HG03439 (cell line): ENCODE measurements around the gene PRLR.

ENCODE experiments used
- ATAC-seq: cut with Tn5 transposase; IDR thresholded peaks from one replicate; pipeline ENCODE4 v1.9.1; 2021; ENCODE audit warnings: mild to moderate bottlenecking, moderate library complexity; ENCODE audit not compliant: unreplicated experiment

Gene PRLR

DNA sequence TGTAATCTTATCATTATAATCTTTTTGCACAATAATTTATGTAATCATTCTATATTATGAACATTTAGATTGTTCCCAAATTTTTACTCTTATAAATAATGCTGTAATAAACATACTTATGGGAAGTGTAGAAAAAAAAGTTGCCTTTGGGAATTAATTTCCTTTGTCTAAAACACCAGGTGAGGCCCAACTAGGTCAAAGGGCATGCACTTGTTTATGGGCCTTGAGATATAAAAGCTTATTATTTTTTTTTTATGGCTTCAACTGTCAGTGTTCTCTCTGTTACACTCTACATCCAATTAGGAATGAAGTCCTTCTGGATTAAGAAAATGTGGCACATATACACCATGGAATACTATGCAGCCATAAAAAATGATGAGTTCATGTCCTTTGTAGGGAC is 6.5 kb upstream of the PRLR start:
- no peak for ATAC-seq

DNA sequence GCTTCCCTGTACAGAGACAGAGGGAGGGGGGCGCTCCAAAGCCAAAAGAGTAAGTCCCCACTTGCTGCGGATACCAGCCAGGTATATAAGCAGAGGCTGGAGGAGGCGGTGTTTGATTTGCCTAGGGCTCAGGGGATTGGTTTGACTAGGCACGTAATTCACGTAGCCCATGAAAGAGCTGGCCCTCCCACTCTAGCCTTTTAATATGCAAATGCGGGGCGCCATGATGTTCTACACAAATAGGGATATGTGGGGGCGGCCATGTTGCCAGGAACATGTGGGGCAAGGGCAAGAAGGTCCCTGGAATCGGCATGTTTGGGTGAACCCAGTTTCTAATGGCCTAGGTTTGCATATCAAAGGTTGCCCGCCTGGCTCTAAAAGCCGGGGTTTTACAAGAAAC is 3.3 kb upstream of the PRLR start:
- no peak for ATAC-seq

DNA sequence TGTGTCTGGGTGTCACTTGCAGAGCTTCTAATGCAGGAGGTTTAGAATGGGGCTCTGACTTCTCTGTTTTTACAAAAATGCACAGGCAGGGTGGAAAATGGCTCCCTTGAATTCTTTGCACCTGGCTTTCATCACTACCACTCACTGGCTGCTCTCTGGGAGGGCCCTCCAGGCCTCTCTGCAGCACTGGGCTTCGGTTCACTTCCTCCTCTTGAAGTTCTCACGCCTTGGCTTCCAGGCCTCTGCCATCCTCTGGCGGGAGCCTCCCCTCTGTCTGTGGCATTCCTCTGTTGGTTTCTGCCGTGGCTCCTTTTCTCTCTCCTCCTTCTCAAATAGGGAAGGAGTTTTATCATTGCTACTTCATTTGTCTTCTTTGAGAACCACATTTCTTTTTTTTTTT is 2.8 kb upstream of the PRLR start:
- no peak for ATAC-seq

DNA sequence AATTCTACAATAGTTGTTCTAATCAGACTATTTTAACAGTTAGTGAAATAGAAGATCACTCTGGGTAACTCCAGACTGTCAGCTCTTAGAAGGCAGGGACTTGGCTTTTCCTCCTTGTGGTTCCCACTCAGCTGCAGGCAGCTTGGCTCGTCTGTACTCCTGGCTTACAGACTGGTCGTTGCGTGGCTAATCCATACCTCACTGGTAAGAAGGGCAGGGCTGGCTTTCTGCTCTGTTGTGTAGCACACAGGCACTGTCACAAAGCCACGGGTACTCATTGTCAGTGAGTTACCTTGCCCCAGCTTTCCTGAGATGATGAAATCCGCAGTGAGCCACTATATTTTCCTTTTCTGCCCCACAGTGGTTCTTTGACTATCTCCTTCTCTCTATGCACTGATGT is 1.8 kb upstream of the PRLR start:
- no peak for ATAC-seq

DNA sequence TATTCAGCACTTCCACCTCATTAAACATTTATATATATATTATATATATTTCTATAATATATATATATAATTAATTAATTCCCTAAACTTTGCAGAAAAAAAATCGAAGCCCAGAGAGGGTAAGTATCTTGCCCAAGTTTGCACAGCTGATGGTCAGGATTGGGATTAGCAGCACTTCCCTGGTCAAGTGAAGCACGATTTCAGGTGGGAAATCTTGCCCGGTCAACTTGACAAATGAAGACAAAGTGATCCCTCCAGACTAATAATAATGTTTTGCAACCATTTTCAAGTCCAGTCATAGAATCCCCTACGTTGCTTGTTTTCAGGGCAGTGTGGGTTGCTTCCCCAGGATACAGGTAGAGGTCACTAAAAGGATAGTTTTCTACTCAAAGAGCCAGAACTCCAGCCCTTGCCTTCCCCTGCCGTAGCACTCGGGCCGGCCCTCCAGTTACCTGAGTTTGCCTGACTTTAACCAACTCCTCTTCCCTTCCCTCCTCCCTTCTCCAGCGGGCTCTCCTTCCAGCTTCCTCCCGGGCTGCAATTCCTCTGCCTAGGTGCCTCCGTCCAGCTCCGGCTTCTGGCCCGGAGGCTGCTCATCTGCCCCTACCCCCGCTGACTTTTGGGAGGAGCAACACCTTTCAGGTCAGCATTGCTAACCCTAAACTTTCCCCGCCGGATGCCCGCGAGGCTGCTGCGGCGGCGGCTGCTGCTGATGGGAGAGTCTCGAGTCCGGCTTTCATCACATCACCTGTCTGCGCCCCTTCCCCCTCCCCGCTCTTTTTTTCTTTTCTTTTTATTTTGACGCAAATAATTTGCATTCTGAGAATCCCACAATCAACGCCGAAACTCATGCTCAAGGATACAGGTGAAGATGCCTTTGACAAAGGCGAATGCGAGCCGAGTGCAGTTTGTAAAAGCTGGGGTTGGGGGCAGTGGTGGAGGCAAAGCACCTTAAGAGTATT is 930 bp downstream of the PRLR start:
- peak; percentile 57 for ATAC-seq

DNA sequence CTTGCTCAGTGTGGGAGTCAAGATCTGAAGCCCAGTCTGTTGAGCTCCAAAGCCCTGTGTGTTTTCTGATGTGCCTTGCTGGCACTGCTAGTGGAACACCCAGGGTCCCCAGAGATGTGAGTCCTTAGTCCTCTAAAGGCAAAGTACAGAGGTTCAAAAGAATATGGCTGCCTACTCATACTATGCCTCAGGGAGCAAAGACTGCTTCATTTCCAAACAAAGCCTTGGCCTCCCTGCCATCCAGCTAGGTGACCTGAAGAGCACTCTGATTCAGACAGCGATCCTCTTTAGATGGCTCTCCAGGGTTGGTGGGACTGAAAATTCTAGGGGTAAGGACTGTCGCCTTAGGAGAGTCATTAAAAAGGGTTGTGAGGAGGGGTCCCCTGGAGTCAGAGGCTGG is 2.0 kb downstream of the PRLR start:
- no peak for ATAC-seq

DNA sequence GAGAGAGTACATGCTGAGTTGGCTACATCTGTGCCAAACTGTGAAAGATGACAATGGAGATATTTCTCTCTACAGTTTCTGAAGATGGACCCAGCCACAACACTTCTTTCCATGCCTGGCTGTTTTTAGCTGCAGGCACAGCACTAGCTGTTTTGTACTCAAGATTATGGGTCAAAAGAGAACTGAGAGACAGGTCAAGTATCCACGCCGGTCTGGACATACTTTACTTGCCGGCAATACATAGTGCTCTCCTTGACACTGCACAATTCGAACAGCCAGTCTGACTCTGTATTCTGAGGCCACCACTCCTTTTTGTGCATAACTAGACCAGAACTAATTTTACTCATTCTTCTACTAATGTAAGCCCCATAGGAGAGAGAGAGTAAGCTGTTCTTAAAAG is 2.6 kb downstream of the PRLR start:
- ATAC-seq: no peak

DNA sequence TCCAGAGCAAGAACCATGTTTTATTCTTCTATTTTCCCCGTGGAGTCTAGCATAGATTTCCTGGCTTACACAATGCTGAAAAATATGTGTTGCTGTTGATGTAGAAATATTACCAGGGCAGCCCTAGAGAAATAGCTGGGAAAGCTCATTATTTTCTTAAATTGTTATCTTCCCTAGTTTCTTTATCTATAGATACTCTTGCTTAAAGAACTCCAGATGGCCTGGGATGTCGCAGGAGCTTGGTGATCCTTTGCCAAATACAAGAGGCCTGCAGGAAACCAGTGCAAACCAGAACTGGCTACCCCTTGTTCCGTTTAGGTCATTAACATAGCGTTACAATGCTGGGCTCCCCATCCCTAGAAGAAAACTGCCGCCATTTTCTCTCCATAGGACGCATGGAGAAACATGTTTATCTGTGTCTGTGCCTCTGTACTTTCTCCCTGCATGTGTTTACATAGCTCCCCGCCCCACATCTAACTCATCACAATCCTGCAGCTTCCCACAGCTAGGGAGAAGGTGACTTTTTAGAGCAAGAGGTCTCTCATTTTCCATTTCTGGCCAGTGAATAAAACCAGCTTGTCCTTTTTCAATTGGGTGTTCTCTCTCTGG is 6.4 kb downstream of the PRLR start:
- no peak for ATAC-seq

DNA sequence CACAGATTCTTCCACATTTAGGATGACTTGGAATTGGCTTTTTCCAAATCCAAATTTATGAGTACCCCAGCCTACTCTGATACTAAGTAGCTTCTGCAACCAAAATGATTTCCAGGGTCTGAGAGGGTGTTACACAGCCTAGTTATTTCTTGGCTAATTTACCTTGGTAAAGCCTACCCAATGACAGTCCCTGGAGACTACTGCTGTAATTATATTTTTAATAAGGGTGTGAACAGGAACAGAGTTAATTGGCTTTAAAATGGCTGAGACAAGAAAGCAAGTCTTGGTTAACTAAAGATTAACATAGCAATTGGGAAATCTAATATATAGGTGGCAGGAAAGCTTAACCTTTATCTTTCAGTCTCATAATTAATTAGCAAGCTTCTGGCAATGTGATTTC is 9.3 kb downstream of the PRLR start:
- no peak for ATAC-seq

DNA sequence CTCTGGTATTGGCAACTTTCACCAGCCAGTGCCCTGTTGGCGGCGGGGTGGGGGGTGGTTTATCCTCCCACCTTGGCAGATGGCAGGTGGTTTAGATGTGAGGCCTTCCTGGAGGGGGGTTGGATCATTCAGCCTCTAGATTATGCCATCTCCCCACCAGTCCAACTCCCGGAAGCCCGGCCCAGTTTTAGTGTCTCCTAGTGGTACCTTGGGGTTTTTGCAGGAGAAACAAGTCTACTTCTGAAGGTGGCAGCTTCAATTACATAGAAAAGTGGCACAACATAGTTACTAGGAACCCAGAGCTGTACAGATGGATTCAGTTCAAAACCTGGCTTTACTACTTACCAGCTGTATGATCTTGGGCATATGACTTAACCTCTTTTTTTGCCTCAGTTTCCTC is 11.3 kb downstream of the PRLR start:
- ATAC-seq: no peak

DNA sequence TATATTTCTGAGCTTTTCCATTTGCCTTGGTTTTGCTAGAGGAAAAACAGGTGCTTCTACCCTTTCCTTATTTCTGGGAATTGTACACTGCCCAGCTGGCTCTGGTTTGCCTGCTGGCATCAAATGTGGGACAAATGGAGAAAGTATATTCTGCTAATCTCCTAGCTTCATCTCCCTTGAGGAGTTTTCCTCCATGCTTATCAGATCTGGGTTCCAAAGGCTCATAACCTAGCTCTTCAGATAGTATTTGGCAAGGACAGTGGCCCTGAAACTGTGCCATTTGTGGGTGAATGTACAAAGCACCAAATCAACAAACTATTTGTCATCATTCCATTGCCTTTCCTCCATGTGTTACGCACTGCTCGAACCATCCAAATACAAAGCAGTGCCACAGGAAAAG is 16.2 kb downstream of the PRLR start:
- ATAC-seq: no peak

DNA sequence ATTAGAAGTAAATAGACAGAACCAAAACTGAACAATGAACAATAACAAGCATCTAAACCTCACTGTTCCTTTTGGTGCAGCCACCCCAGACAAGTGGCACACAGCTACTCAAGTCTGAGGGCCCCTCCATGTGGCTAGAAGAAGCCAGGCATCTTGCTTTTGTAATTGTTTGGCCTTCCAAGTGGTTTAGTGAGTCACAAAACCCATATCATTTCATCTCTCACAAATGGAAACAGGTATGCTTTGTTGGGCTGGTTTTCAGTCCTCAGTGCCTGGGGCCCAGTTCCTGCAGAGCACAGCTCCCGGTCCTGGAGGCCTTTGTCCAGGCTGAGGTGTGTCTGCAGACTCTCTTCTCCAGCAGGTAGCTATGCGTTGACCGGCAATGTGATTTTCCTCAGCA is 16.7 kb downstream of the PRLR start:
- ATAC-seq: no peak

DNA sequence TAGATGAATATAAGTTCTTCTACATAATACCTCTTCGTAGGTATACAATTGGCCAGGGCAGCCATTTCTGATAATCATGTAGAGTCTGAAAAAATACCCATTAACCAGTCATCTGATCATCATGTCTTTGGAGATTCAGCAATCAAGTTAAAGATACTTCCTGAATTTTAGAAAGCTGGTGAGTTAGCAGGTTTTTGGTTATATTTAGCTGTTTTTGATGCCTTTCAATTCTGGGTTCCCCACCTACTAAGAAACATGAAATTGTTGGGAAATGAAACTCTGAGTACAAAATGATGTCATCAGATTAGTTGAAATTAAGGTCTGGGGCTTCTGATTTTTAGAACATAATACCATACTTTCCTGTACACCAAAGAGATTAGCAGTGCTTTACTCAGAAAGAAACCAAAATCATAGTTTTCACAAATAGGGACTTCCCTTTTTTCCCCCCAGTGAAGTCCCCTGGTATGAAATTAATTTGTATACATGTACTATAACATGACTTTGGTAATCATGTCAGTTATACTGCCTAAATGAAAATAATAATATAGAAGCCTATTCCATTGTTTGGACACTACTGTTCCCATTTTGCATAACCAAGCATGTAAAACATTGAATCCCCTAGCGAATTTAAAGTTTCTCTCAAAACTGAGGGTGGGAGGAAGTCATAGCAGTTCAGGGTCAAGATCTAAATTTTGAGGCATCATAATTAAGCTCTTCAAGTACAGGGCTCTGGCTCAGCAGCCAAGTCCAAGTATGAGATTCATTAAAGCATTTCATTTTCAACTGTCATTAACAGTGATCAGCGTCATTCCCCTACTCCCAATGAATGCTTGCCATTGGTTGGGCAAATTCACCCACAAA is 17.9 kb downstream of the PRLR start:
- ATAC-seq: peak; percentile 71

DNA sequence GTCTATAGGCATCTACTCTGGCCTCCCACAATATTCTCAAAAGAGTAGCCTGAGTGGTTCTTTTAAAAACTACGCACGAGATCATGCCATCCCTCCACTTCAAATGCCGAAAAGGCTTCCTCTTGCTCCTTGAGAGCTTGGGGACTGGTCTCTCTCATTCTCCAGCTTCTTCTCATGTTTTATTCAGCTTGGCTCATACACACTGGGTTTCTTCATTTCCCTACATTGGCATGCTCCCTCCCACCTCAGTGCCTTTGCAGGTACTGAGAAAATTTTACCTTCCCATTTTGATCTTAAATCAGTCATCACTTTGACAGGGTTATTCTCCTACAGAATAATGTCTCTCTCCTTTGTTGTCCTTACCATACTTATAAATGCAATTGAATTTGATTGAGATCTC is 20.4 kb downstream of the PRLR start:
- no peak for ATAC-seq

DNA sequence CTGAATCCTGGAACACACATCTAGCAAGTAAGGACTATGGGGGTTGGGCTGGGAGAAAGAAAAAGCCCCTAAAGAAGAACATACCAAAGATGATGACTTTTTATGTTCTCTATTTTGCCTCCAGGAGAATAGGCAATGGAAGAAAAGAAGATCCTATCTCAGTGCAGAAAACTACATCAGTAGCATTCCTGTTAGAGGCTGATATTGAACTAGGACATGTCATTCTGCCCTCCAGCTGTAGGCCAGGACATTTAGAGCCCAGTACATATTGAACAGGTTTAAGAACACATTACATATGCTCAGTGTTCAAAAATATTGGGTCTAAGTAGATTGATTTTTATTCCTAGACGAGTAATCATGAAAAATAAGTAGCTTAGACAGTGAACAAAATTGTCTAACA is 24.7 kb downstream of the PRLR start:
- no peak for ATAC-seq

DNA sequence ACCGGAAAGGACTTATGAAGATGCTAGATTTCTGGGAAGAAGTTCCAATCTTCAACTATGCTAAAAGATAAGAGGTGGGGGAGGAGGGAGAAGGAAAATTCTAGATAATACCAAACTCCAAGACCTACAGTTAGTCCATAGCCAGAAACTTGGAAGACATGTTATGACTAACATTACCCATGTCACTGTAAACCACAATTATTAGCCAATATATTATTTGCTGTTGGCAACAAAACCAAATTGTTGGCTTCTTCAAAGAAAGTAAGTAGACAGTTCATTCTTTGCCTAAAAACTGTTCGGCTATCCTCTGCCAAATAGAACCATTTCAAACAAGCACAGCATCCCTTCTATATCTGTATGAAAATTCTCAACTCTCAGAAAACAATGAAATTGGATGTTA is 25.1 kb downstream of the PRLR start:
- ATAC-seq: no peak

DNA sequence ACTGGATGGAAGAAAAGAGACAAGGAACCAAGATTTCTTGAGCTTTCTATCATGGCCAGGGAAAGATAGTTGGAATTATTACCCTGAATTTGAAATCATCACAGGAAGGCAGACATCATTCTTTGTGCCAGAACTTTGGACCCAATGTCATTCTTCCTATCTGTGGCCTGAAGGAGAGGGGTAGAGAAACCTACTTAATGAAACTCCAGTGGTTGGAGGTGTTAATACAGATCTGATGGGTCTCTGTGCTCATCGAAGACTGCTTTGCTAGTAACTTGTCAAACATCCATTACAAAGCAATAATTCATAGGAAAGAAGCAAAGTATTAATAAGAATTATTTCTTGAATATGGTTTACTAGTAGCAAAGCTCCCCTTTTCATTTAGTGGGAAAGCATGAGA is 26.9 kb downstream of the PRLR start:
- no peak for ATAC-seq

DNA sequence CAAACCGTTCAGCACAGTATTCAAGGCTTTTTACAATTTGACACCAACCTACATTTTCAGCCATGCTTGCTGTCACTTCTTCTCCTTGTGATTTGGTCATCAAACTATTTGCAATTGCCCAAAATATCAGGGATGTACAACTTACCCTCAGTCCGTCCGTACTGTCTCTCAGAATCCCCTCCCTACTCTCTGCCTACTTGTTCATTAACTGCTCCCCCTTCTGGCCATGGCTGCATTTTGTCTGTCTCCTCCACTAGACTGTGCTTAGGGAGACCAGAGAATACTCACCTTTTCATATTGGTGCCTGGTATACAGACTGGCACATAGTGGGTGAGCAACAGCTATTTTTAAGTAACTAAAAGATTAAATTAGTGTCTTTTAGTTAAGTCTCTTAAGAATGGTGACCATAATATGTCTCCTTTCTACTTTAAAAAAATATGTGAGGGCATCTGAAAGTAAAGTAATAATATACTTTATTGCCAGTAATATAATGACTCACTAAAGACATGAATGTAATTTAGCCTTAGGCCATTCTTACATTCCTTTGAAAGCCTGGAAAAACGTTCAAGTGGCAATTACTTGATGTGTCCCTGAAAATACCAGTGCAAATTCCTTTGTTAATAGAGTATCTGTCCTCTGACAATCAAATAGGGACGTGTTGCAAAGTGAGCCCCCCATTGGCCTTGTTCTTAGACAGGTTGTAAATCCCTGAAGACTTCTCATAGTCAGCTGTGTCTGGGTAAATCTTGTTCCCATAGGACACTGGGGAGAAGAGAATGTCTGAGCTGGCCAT is 27.8 kb downstream of the PRLR start:
- ATAC-seq: no peak

DNA sequence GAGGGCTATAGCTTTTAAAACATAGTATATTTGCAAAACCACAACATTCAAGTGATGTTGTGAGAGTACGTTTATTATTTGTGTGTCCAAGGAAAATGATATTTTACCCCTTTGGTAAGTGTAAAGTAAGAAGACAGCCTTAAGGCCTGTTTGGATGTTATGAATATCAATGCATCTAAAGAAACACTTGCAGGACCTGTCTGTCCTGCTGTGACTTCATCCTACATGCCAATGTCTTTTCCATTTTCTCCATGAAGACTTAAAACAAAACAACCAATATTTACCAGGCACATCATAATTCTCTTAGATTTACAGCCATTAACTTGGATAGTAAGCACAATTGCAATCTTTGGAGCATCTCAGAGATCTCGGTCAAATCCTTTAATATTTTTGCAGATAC is 29.0 kb downstream of the PRLR start:
- no peak for ATAC-seq

DNA sequence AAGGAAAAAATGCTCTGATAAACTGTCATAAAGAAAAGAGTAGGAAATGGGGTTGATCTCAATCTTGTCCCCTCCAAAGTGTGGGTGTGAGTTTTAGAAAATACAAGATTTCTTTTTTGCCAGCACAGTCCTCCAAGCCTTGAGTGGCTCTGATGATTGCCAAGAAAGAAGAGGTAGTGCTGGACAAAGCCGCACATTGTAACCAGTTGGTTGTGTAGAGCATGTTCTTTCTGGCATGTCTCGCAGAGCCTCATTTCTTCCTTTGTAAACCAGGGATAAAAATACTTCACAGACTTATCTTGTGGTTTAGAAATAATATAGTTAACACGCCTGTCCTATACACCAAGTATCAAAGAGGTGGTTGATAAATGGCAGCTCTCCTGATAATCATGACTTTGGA is 30.4 kb downstream of the PRLR start:
- no peak for ATAC-seq

DNA sequence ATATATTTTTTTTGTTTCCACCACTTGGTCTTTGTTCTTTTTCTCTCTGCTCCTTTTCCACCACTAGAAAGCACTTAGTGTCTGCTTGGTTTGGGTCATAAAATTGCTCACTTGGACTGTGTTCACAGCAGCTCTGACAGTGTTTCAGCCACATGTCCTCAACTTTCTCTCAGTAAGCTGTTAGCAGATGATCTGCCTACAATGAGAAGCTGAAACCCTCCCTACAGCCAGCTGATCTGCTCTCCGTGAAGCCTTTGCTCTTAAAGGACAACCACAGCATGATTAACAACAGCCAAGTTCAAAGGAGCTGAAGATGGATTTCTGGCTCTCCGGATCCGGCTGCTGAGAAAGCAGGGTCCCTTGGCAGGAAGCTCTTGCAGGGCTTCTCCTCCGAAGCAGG is 31.6 kb downstream of the PRLR start:
- ATAC-seq: no peak
